Measurements from ENCODE around the gene EEFSEC.

DNA sequence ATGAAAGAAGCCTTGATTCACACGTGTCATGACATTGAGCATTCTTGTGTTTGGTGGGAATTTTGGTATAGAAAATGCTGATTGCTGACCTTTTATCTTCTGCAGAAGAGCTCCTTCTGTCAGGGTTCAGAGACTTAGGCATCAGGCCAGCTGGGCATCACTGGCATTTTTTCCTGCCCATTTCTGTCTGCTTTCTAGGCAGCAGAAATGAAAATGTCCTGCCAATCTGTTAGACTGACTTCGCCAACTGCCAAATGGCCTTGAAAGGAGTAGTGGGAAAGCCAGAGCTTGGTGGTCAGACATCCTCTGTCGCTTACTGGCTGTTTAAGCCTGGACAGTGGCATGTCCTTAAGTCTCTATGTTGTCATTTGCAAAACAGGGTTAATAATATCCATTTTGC is 57.4 kb downstream of the EEFSEC start:
- no peak for TF ChIP-seq CTCF (conservative IDR thresholded peaks at IDR 0.05; ENCODE audit: low read depth in 2 of 2)
- TF ChIP-seq POLR2AphosphoS5 (IDR thresholded peaks at IDR 0.05; ENCODE audit: low read depth), result no peak
- TF ChIP-seq REST (IDR thresholded peaks at IDR 0.05; ENCODE audit: unreplicated experiment), result no peak
- no peak for TF ChIP-seq ETS1 (IDR thresholded peaks at IDR 0.05)
- no peak for TF ChIP-seq CREB1 (CRISPR knock-in tag; IDR thresholded peaks at IDR 0.05; ENCODE audit: low read depth)
- no peak for TF ChIP-seq EZH2 (IDR thresholded peaks at IDR 0.05; ENCODE audit: low read depth, unreplicated experiment)
- TF ChIP-seq NANOG (IDR thresholded peaks at IDR 0.05; ENCODE audit: borderline replicate concordance), result no peak
- TF ChIP-seq ZNF114 (CRISPR knock-in tag; IDR thresholded peaks at IDR 0.05), result no peak
- no peak for TF ChIP-seq JUNB (IDR thresholded peaks at IDR 0.05; ENCODE audit: unreplicated experiment)
- no peak for TF ChIP-seq EZH2phosphoT487 (IDR thresholded peaks at IDR 0.05; ENCODE audit: unreplicated experiment)
- TF ChIP-seq, protein P1, sequence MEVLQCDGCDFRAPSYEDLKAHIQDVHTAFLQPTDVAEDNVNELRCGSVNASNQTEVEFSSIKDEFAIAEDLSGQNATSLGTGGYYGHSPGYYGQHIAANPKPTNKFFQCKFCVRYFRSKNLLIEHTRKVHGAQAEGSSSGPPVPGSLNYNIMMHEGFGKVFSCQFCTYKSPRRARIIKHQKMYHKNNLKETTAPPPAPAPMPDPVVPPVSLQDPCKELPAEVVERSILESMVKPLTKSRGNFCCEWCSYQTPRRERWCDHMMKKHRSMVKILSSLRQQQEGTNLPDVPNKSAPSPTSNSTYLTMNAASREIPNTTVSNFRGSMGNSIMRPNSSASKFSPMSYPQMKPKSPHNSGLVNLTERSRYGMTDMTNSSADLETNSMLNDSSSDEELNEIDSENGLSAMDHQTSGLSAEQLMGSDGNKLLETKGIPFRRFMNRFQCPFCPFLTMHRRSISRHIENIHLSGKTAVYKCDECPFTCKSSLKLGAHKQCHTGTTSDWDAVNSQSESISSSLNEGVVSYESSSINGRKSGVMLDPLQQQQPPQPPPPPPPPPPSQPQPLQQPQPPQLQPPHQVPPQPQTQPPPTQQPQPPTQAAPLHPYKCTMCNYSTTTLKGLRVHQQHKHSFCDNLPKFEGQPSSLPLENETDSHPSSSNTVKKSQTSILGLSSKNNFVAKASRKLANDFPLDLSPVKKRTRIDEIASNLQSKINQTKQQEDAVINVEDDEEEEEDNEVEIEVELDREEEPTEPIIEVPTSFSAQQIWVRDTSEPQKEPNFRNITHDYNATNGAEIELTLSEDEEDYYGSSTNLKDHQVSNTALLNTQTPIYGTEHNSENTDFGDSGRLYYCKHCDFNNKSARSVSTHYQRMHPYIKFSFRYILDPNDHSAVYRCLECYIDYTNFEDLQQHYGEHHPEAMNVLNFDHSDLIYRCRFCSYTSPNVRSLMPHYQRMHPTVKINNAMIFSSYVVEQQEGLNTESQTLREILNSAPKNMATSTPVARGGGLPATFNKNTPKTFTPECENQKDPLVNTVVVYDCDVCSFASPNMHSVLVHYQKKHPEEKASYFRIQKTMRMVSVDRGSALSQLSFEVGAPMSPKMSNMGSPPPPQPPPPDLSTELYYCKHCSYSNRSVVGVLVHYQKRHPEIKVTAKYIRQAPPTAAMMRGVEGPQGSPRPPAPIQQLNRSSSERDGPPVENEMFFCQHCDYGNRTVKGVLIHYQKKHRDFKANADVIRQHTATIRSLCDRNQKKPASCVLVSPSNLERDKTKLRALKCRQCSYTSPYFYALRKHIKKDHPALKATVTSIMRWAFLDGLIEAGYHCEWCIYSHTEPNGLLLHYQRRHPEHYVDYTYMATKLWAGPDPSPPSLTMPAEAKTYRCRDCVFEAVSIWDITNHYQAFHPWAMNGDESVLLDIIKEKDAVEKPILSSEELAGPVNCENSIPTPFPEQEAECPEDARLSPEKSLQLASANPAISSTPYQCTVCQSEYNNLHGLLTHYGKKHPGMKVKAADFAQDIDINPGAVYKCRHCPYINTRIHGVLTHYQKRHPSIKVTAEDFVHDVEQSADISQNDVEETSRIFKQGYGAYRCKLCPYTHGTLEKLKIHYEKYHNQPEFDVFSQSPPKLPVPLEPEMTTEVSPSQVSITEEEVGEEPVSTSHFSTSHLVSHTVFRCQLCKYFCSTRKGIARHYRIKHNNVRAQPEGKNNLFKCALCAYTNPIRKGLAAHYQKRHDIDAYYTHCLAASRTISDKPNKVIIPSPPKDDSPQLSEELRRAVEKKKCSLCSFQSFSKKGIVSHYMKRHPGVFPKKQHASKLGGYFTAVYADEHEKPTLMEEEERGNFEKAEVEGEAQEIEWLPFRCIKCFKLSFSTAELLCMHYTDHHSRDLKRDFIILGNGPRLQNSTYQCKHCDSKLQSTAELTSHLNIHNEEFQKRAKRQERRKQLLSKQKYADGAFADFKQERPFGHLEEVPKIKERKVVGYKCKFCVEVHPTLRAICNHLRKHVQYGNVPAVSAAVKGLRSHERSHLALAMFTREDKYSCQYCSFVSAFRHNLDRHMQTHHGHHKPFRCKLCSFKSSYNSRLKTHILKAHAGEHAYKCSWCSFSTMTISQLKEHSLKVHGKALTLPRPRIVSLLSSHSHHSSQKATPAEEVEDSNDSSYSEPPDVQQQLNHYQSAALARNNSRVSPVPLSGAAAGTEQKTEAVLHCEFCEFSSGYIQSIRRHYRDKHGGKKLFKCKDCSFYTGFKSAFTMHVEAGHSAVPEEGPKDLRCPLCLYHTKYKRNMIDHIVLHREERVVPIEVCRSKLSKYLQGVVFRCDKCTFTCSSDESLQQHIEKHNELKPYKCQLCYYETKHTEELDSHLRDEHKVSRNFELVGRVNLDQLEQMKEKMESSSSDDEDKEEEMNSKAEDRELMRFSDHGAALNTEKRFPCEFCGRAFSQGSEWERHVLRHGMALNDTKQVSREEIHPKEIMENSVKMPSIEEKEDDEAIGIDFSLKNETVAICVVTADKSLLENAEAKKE (CRISPR knock-in tag; IDR thresholded peaks at IDR 0.05), result no peak
- no peak for TF ChIP-seq ZNF331 (CRISPR knock-in tag; IDR thresholded peaks at IDR 0.05; ENCODE audit: low read depth)
- TF ChIP-seq STAT1 (IDR thresholded peaks at IDR 0.05; ENCODE audit: unreplicated experiment), result no peak
